CD8-positive, alpha-beta memory T cell (primary cell): ENCODE data around the gene PRPF31. TPM values are rescaled to one million over a fixed set of nuclear protein-coding genes. Genes with fewer than 3 reads are reported as not detected.

Experiments used
- CTCF ChIA-PET: fragments of 350-600 bp; sonication (Branson Sonifier 250); formaldehyde crosslinking; loops from one replicate; lab custom pipeline; 2021; ENCODE audit warnings: antibody characterized with exemption; lab: Charles Lee
- POLR2A ChIA-PET: fragments of 350-600 bp; sonication (Branson Sonifier 250); formaldehyde crosslinking; loops from one replicate; lab custom pipeline; 2021; ENCODE audit warnings: antibody characterized with exemption; lab: Charles Lee
- DNase-seq, 5 donors: peaks; one replicate each; pipeline versions ENCODE4 v3.0.0 to v3.0.0-alpha.2; 2020 to 2022; ENCODE audit warnings: mixed read lengths in 1 of 5
- H3K27ac ChIP-seq: one replicate; pipeline ENCODE4 v1.7.0; 2013; ENCODE audit warnings: low read depth, mild to moderate bottlenecking, low read length, moderate library complexity
- H3K27me3 ChIP-seq: 2 replicates; pipeline ENCODE4 v1.7.0; 2013; ENCODE audit warnings: low read length, mild to moderate bottlenecking; ENCODE audit not compliant: insufficient read depth, poor library complexity, severe bottlenecking
- H3K36me3 ChIP-seq: 2 replicates; pipeline ENCODE4 v1.7.0; 2013; ENCODE audit warnings: mild to moderate bottlenecking, low read length, moderate library complexity; ENCODE audit not compliant: insufficient read depth
- H3K4me1 ChIP-seq: 2 replicates; pipeline ENCODE4 v1.7.0; 2013; ENCODE audit warnings: mild to moderate bottlenecking, low read length, moderate library complexity; ENCODE audit not compliant: insufficient read depth
- H3K4me3 ChIP-seq: 2 replicates; pipeline ENCODE4 v1.7.0; 2013; ENCODE audit warnings: mild to moderate bottlenecking, low read length
- H3K9me3 ChIP-seq: 2 replicates; pipeline ENCODE4 v1.7.0; 2013; ENCODE audit warnings: mild to moderate bottlenecking, low read length
- H3K27ac Mint-ChIP-seq, 8 donors: one replicate each; pipeline ENCODE4 v1.8.0; 2020 to 2021; ENCODE audit warnings: mixed read lengths in 8 of 8, mild to moderate bottlenecking in 6 of 8, inconsistent platforms in 3 of 8, moderate library complexity in 3 of 8
- H3K27me3 Mint-ChIP-seq, 2 donors: one replicate each; pipeline ENCODE4 v1.8.0; 2020 to 2021; ENCODE audit warnings: mixed read lengths in 2 of 2, mild to moderate bottlenecking in 1 of 2, moderate library complexity in 1 of 2
- H3K36me3 Mint-ChIP-seq, 3 donors: one replicate each; pipeline ENCODE4 v1.8.0; 2020 to 2021; ENCODE audit warnings: mixed read lengths in 3 of 3, inconsistent platforms in 1 of 3, mild to moderate bottlenecking in 1 of 3
- H3K4me1 Mint-ChIP-seq, 3 donors: one replicate each; pipeline ENCODE4 v1.8.0; 2020 to 2021; ENCODE audit warnings: mixed read lengths in 3 of 3, inconsistent platforms in 1 of 3, mild to moderate bottlenecking in 1 of 3
- H3K4me3 Mint-ChIP-seq, 7 donors: one replicate each; pipeline ENCODE4 v1.8.0; 2020 to 2021; ENCODE audit warnings: mixed read lengths in 7 of 7, mild to moderate bottlenecking in 6 of 7, moderate library complexity in 4 of 7, inconsistent platforms in 2 of 7
- H3K9me3 Mint-ChIP-seq, 5 donors: one replicate each; pipeline ENCODE4 v1.8.0; 2020 to 2022; ENCODE audit warnings: mixed read lengths in 5 of 5, mild to moderate bottlenecking in 3 of 5, moderate library complexity in 2 of 5, inconsistent platforms in 1 of 5
- polyA plus RNA-seq: library from polyadenylated mRNA; unstranded; fragments of 300-500 nt; fragmentation: Illumina TruSeq; gene quantifications from one replicate; pipeline ENCODE4 v1.2.3, GENCODE V29; 2021
- total RNA-seq, 2 experiments: library from RNA; stranded (reverse); gene quantifications; one replicate each; pipeline ENCODE4 v1.2.3, GENCODE V29; 2021

The PRPF31 gene
- total and polyA plus RNA-seq, 3 experiments from 2014 or later, result 88.9 to 132 (median 123) TPM

- CTCF ChIA-PET, result no interaction called here
- POLR2A ChIA-PET, result no interaction called here
- no peaks in the 10 kb centered on the region for H3K9me3 Mint-ChIP-seq
- no peaks in the 10 kb centered on the region for H3K4me1 Mint-ChIP-seq
- no peak overlapping the region for H3K4me3 ChIP-seq
- no peak overlapping the region for H3K4me3 Mint-ChIP-seq
- no peak for DNase-seq
- no peaks in the 10 kb centered on the region for H3K27me3 ChIP-seq
- peaks cover 12% of the 10 kb centered on the region for H3K36me3 ChIP-seq
- H3K4me1 ChIP-seq, result no peaks in the 10 kb centered on the region
- no peaks in the 10 kb centered on the region for H3K9me3 ChIP-seq
- no peaks in the 10 kb centered on the region for H3K27me3 Mint-ChIP-seq
- no peak overlapping the region for H3K27ac Mint-ChIP-seq
- H3K27ac ChIP-seq, result no peak overlapping the region
- peaks cover 0 to 65% (median 6%) of the 10 kb centered on the region in 3 donors for H3K36me3 Mint-ChIP-seq
Measured at GRCh38 chr19:54128796-54129616, 13.5 kb downstream of the PRPF31 start.

GRCh38 chr19:54129617-54129996 is 14.1 kb downstream of the PRPF31 start:
- H3K4me3 Mint-ChIP-seq, result no peak overlapping the region
- peaks cover 2 to 4% (median 3%) of the 10 kb centered on the region in 3 donors for H3K4me1 Mint-ChIP-seq
- H3K36me3 Mint-ChIP-seq, result peaks cover 0 to 59% (median 6%) of the 10 kb centered on the region in 3 donors
- H3K27ac Mint-ChIP-seq, result no peak overlapping the region
- ChIA-PET CTCF (no interaction called here), POLR2A (no interaction called here)
- H3K36me3 ChIP-seq, result peaks cover 8% of the 10 kb centered on the region
- no peaks in the 10 kb centered on the region for H3K27me3 Mint-ChIP-seq
- H3K9me3 ChIP-seq, result no peaks in the 10 kb centered on the region
- no peak overlapping the region for H3K4me3 ChIP-seq
- H3K9me3 Mint-ChIP-seq, result no peaks in the 10 kb centered on the region
- H3K4me1 ChIP-seq, result no peaks in the 10 kb centered on the region
- no peak overlapping the region for H3K27ac ChIP-seq
- no peaks in the 10 kb centered on the region for H3K27me3 ChIP-seq
- DNase-seq, result no peak

GRCh38 chr19:54133312-54133956 is 17.9 kb downstream of the PRPF31 start:
- H3K4me3 Mint-ChIP-seq, result peak overlapping the region in 1 of 7 donors; percentile 44
- no peak overlapping the region for H3K27ac ChIP-seq
- ChIA-PET POLR2A (no interaction called here), CTCF (no interaction called here)
- H3K4me1 Mint-ChIP-seq, result peaks cover 14 to 18% (median 17%) of the 10 kb centered on the region in 3 donors
- peaks cover 0 to 30% (median 0%) of the 10 kb centered on the region in 3 donors for H3K36me3 Mint-ChIP-seq
- no peaks in the 10 kb centered on the region for H3K9me3 Mint-ChIP-seq
- no peak for DNase-seq
- H3K36me3 ChIP-seq, result no peaks in the 10 kb centered on the region
- no peak overlapping the region for H3K4me3 ChIP-seq
- H3K4me1 ChIP-seq, result peaks cover 11% of the 10 kb centered on the region
- peaks cover 0 to 1% of the 10 kb centered on the region in 2 donors for H3K27me3 Mint-ChIP-seq
- H3K27me3 ChIP-seq, result no peaks in the 10 kb centered on the region
- H3K27ac Mint-ChIP-seq, result peak overlapping the region in 1 of 8 donors; percentile 60
- H3K9me3 ChIP-seq, result no peaks in the 10 kb centered on the region

GRCh38 chr19:54133957-54134590 is 18.5 kb downstream of the PRPF31 start:
- Mint-ChIP-seq H3K27ac (peak overlapping the region in 2 of 8 donors; percentile 17 to 77), H3K27me3 (peaks cover 0 to 1% of the 10 kb centered on the region in 2 donors), H3K9me3 (no peaks in the 10 kb centered on the region), H3K4me1 (peaks cover 20 to 25% (median 22%) of the 10 kb centered on the region in 3 donors), H3K4me3 (no peak overlapping the region), H3K36me3 (peaks cover 0 to 30% (median 0%) of the 10 kb centered on the region in 3 donors)
- Histone ChIP-seq H3K9me3 (no peaks in the 10 kb centered on the region), H3K27me3 (no peaks in the 10 kb centered on the region), H3K4me3 (no peak overlapping the region), H3K4me1 (peaks cover 17% of the 10 kb centered on the region), H3K27ac (no peak overlapping the region), H3K36me3 (no peaks in the 10 kb centered on the region)
- ChIA-PET CTCF (no interaction called here), POLR2A (no interaction called here)
- DNase-seq, result no peak

GRCh38 chr19:54136086-54136863 is 20.7 kb downstream of the PRPF31 start:
- peak overlapping the region; percentile 76 to 95 (median 92) for H3K27ac Mint-ChIP-seq
- H3K4me3 Mint-ChIP-seq, result peak overlapping the region; percentile 81 to 92 (median 88)
- peaks cover 0 to 31% (median 0%) of the 10 kb centered on the region in 3 donors for H3K36me3 Mint-ChIP-seq
- H3K4me1 Mint-ChIP-seq, result peaks cover 36 to 47% (median 44%) of the 10 kb centered on the region in 3 donors
- peak overlapping the region; percentile 87 for H3K4me3 ChIP-seq
- H3K36me3 ChIP-seq, result no peaks in the 10 kb centered on the region
- no peaks in the 10 kb centered on the region for H3K9me3 ChIP-seq
- peaks cover 39% of the 10 kb centered on the region for H3K4me1 ChIP-seq
- ChIA-PET POLR2A (interaction anchor here (0.7 to 2.3 kb wide), 18 partner anchors 13 to 1767 kb away, joined by 3 to 60 read pairs (median 4); partner anchors contain the start of genes LENG1, LENG9, MBOAT7 and MYADM), CTCF (interaction anchor here (0.9 to 2.2 kb wide), 7 partner anchors 21 to 96 kb away, joined by 3 to 11 read pairs (median 5); partner anchors contain the start of genes LENG1, MBOAT7, PRPF31 and TFPT)
- H3K9me3 Mint-ChIP-seq, result no peaks in the 10 kb centered on the region
- H3K27ac ChIP-seq, result peak overlapping the region; percentile 60
- H3K27me3 ChIP-seq, result no peaks in the 10 kb centered on the region
- H3K27me3 Mint-ChIP-seq, result peaks cover 0 to 1% of the 10 kb centered on the region in 2 donors
- no peak for DNase-seq

- peak overlapping the region; percentile 90 for H3K27ac ChIP-seq
- ChIA-PET CTCF (interaction anchor here (0.9 to 2.2 kb wide), 6 partner anchors 21 to 95 kb away, joined by 3 to 11 read pairs (median 6); partner anchors contain the start of genes LENG1, MBOAT7, PRPF31 and TFPT), POLR2A (interaction anchor here (0.7 to 2.3 kb wide), 23 partner anchors 10 to 1768 kb away, joined by 3 to 60 read pairs (median 4); partner anchors contain the start of genes LENG1, LENG8, LENG9 and MBOAT7)
- Mint-ChIP-seq H3K4me3 (peak overlapping the region; percentile 81 to 92 (median 88)), H3K27ac (peak overlapping the region; percentile 76 to 95 (median 92)), H3K9me3 (no peaks in the 10 kb centered on the region), H3K4me1 (peaks cover 40 to 55% (median 52%) of the 10 kb centered on the region in 3 donors), H3K36me3 (peaks cover 0 to 31% (median 0%) of the 10 kb centered on the region in 3 donors), H3K27me3 (peaks cover 0 to 1% of the 10 kb centered on the region in 2 donors)
- H3K27me3 ChIP-seq, result no peaks in the 10 kb centered on the region
- H3K4me3 ChIP-seq, result peak overlapping the region; percentile 87
- H3K4me1 ChIP-seq, result peaks cover 39% of the 10 kb centered on the region
- peak; percentile 99 to 100 (median 100) for DNase-seq
- no peaks in the 10 kb centered on the region for H3K36me3 ChIP-seq
- H3K9me3 ChIP-seq, result no peaks in the 10 kb centered on the region
Measured at GRCh38 chr19:54136864-54137698, 21.5 kb downstream of the PRPF31 start.
